T-helper 2 cell treated with Interferon-gamma antibody and Interleukin-4, amounts not matched to agents 5 μg/mL and 100 μg/mL, for 36 hours (primary cell): ENCODE results near the gene COL25A1.

ENCODE experiments used
- DNase-seq: peaks from one replicate; pipeline ENCODE4 v3.0.0; 2021; ENCODE audit warnings: low spot score
- H3K27ac Mint-ChIP-seq: one replicate; pipeline ENCODE4 v1.8.0; 2021; ENCODE audit warnings: mild to moderate bottlenecking, mixed read lengths
- H3K27me3 Mint-ChIP-seq: one replicate; pipeline ENCODE4 v1.8.0; 2021; ENCODE audit warnings: low read depth, mixed read lengths
- H3K36me3 Mint-ChIP-seq: one replicate; pipeline ENCODE4 v1.8.0; 2021; ENCODE audit warnings: low read depth, mixed read lengths
- H3K4me1 Mint-ChIP-seq: one replicate; pipeline ENCODE4 v1.8.0; 2021; ENCODE audit warnings: low read depth, mixed read lengths
- H3K4me3 Mint-ChIP-seq: one replicate; pipeline ENCODE4 v1.8.0; 2022; ENCODE audit warnings: mild to moderate bottlenecking, moderate library complexity, mixed read lengths
- H3K9me3 Mint-ChIP-seq: one replicate; pipeline ENCODE4 v1.8.0; 2021; ENCODE audit warnings: mixed read lengths

Gene COL25A1

GRCh38 chr4:109216085-109216696, 86.3 kb downstream of the COL25A1 start:
- Mint-ChIP-seq H3K27me3 (peaks cover 28% of the 10 kb centered on the region), H3K4me1 (no peaks in the 10 kb centered on the region), H3K36me3 (no peaks in the 10 kb centered on the region), H3K4me3 (no peak overlapping the region), H3K27ac (no peak overlapping the region), H3K9me3 (no peaks in the 10 kb centered on the region)
- DNase-seq: no peak

GRCh38 chr4:109215506-109215905, 87.0 kb downstream of the COL25A1 start:
- H3K9me3 Mint-ChIP-seq: no peaks in the 10 kb centered on the region
- no peaks in the 10 kb centered on the region for H3K4me1 Mint-ChIP-seq
- H3K36me3 Mint-ChIP-seq: no peaks in the 10 kb centered on the region
- H3K4me3 Mint-ChIP-seq: no peak overlapping the region
- H3K27ac Mint-ChIP-seq: no peak overlapping the region
- no peak for DNase-seq
- peaks cover 32% of the 10 kb centered on the region for H3K27me3 Mint-ChIP-seq

- DNase-seq: no peak
Measured at GRCh38 chr4:109214622-109215301, 87.7 kb downstream of the COL25A1 start.

GRCh38 chr4:109213056-109213455, 89.4 kb downstream of the COL25A1 start:
- Mint-ChIP-seq H3K36me3 (no peaks in the 10 kb centered on the region), H3K9me3 (no peaks in the 10 kb centered on the region), H3K4me3 (no peak overlapping the region), H3K27me3 (peaks cover 22% of the 10 kb centered on the region), H3K27ac (no peak overlapping the region), H3K4me1 (no peaks in the 10 kb centered on the region)
- DNase-seq: no peak

More at GRCh38 chr4:109214622-109215301, 87.7 kb downstream of the COL25A1 start:
- Mint-ChIP-seq H3K27ac (no peak overlapping the region), H3K36me3 (no peaks in the 10 kb centered on the region), H3K27me3 (peaks cover 31% of the 10 kb centered on the region), H3K9me3 (no peaks in the 10 kb centered on the region), H3K4me1 (no peaks in the 10 kb centered on the region), H3K4me3 (no peak overlapping the region)

- no peaks in the 10 kb centered on the region for H3K36me3 Mint-ChIP-seq
- no peaks in the 10 kb centered on the region for H3K9me3 Mint-ChIP-seq
- no peak for DNase-seq
- no peak overlapping the region for H3K4me3 Mint-ChIP-seq
- no peaks in the 10 kb centered on the region for H3K4me1 Mint-ChIP-seq
- no peak overlapping the region for H3K27ac Mint-ChIP-seq
- H3K27me3 Mint-ChIP-seq: peaks cover 26% of the 10 kb centered on the region
Measured at GRCh38 chr4:109211671-109212070, 90.8 kb downstream of the COL25A1 start.

GRCh38 chr4:109209647-109210046, 92.8 kb downstream of the COL25A1 start:
- no peak for DNase-seq
- H3K36me3 Mint-ChIP-seq: no peaks in the 10 kb centered on the region
- H3K4me3 Mint-ChIP-seq: no peak overlapping the region
- H3K27me3 Mint-ChIP-seq: peaks cover 22% of the 10 kb centered on the region
- H3K4me1 Mint-ChIP-seq: no peaks in the 10 kb centered on the region
- H3K9me3 Mint-ChIP-seq: no peaks in the 10 kb centered on the region
- H3K27ac Mint-ChIP-seq: no peak overlapping the region

GRCh38 chr4:109207898-109208297, 94.6 kb downstream of the COL25A1 start:
- H3K4me3 Mint-ChIP-seq: no peak overlapping the region
- H3K9me3 Mint-ChIP-seq: no peaks in the 10 kb centered on the region
- DNase-seq: no peak
- peaks cover 22% of the 10 kb centered on the region for H3K27me3 Mint-ChIP-seq
- H3K4me1 Mint-ChIP-seq: no peaks in the 10 kb centered on the region
- H3K36me3 Mint-ChIP-seq: no peaks in the 10 kb centered on the region
- H3K27ac Mint-ChIP-seq: no peak overlapping the region

GRCh38 chr4:109207061-109207460, 95.4 kb downstream of the COL25A1 start:
- DNase-seq: no peak
- Mint-ChIP-seq H3K36me3 (no peaks in the 10 kb centered on the region), H3K27ac (no peak overlapping the region), H3K4me1 (no peaks in the 10 kb centered on the region), H3K27me3 (peaks cover 28% of the 10 kb centered on the region), H3K9me3 (no peaks in the 10 kb centered on the region), H3K4me3 (no peak overlapping the region)

GRCh38 chr4:109206620-109207019, 95.8 kb downstream of the COL25A1 start:
- Mint-ChIP-seq H3K4me1 (no peaks in the 10 kb centered on the region), H3K27me3 (peaks cover 30% of the 10 kb centered on the region), H3K36me3 (no peaks in the 10 kb centered on the region), H3K9me3 (no peaks in the 10 kb centered on the region), H3K4me3 (no peak overlapping the region), H3K27ac (no peak overlapping the region)
- no peak for DNase-seq

- Mint-ChIP-seq H3K27ac (no peak overlapping the region), H3K36me3 (no peaks in the 10 kb centered on the region), H3K4me3 (no peak overlapping the region), H3K4me1 (no peaks in the 10 kb centered on the region), H3K9me3 (no peaks in the 10 kb centered on the region), H3K27me3 (peaks cover 34% of the 10 kb centered on the region)
- no peak for DNase-seq
Measured at GRCh38 chr4:109205186-109205585, 97.3 kb downstream of the COL25A1 start.

- DNase-seq: no peak
- H3K4me3 Mint-ChIP-seq: no peak overlapping the region
- H3K36me3 Mint-ChIP-seq: no peaks in the 10 kb centered on the region
- no peaks in the 10 kb centered on the region for H3K4me1 Mint-ChIP-seq
- no peak overlapping the region for H3K27ac Mint-ChIP-seq
- H3K9me3 Mint-ChIP-seq: no peaks in the 10 kb centered on the region
- H3K27me3 Mint-ChIP-seq: peaks cover 32% of the 10 kb centered on the region
Measured at GRCh38 chr4:109199585-109199984, 102.9 kb downstream of the COL25A1 start.

- Mint-ChIP-seq H3K4me3 (no peak overlapping the region), H3K9me3 (no peaks in the 10 kb centered on the region), H3K36me3 (no peaks in the 10 kb centered on the region), H3K27me3 (peaks cover 10% of the 10 kb centered on the region), H3K4me1 (no peaks in the 10 kb centered on the region), H3K27ac (no peak overlapping the region)
- DNase-seq: no peak
Measured at GRCh38 chr4:109195646-109196045, 106.8 kb downstream of the COL25A1 start.

- Mint-ChIP-seq H3K4me1 (no peaks in the 10 kb centered on the region), H3K27me3 (peaks cover 2% of the 10 kb centered on the region), H3K36me3 (no peaks in the 10 kb centered on the region), H3K27ac (no peak overlapping the region), H3K9me3 (no peaks in the 10 kb centered on the region), H3K4me3 (no peak overlapping the region)
- DNase-seq: no peak
Measured at GRCh38 chr4:109191216-109191615, 111.2 kb downstream of the COL25A1 start.

- Mint-ChIP-seq H3K9me3 (no peaks in the 10 kb centered on the region), H3K27me3 (peaks cover 18% of the 10 kb centered on the region), H3K4me3 (no peak overlapping the region), H3K4me1 (no peaks in the 10 kb centered on the region), H3K36me3 (no peaks in the 10 kb centered on the region), H3K27ac (no peak overlapping the region)
- no peak for DNase-seq
Measured at GRCh38 chr4:109186458-109186945, 116.0 kb downstream of the COL25A1 start.
